Heart right ventricle (tissue), 16 donors: Measurements from ENCODE around the gene CCDC201. TPM values are rescaled to one million over a fixed set of nuclear protein-coding genes. Genes with fewer than 3 reads are reported as not detected.

ENCODE experiments used
- ATAC-seq, 8 donors: fragments of 200-7000 bp; cut with Tn5 transposase; one replicate each; pipeline ENCODE4 v1.9.1; 2020; ENCODE audit warnings: mild to moderate bottlenecking in 8 of 8, moderate library complexity in 8 of 8, moderate number of reproducible peaks in 1 of 8
- DNase-seq, 2 donors: peaks; one replicate each; pipeline ENCODE4 v3.0.0-alpha.2; 2020
- H3K27ac ChIP-seq, 10 donors: fragments of 200-600 bp; sonication (generic) in 2 of 10; one replicate each; pipeline versions ENCODE4 v1.5.0 to v1.8.0; 2020 to 2022; ENCODE audit warnings: mild to moderate bottlenecking in 3 of 10
- H3K27me3 ChIP-seq, 7 donors: fragments of 200-600 bp; one replicate each; pipeline ENCODE4 v1.8.0; 2021 to 2022; ENCODE audit warnings: mild to moderate bottlenecking in 2 of 7
- H3K36me3 ChIP-seq, 9 donors: fragments of 200-600 bp; sonication (generic) in 1 of 9; one replicate each; pipeline versions ENCODE4 v1.5.0 to v1.8.0; 2020 to 2022; ENCODE audit warnings: mild to moderate bottlenecking in 2 of 9
- H3K4me1 ChIP-seq, 9 donors: fragments of 200-600 bp; sonication (generic) in 1 of 9; one replicate each; pipeline versions ENCODE4 v1.5.0 to v1.8.0; 2020 to 2022; ENCODE audit warnings: mild to moderate bottlenecking in 4 of 9
- H3K4me3 ChIP-seq, 10 donors: fragments of 200-600 bp; sonication (generic) in 2 of 10; one replicate each; pipeline versions ENCODE4 v1.5.0 to v1.8.0; 2020 to 2022; ENCODE audit warnings: mild to moderate bottlenecking in 7 of 10, moderate library complexity in 2 of 10
- H3K9me3 ChIP-seq, 11 donors: fragments of 200-600 bp in 10 of 11; sonication (generic) in 2 of 11; one replicate each; pipeline versions ENCODE4 v1.5.0 to v1.8.0; 2013 to 2022; ENCODE audit warnings: mild to moderate bottlenecking in 2 of 11, control low read depth in 1 of 11, moderate library complexity in 1 of 11
- WGBS, 2 donors: extraction: QIAGEN DNeasy Blood & Tissue Kit; methylation state at CpG; one replicate each; pipeline ENCODE4 v1.1.7; 2013; ENCODE audit warnings: inconsistent platforms in 1 of 2; 5-methylcytosine and 5-hydroxymethylcytosine counted together
- intact Hi-C, 10 donors: fragments of 100-400 bp; cut with DNase I; formaldehyde crosslinking; loops; one replicate each; pipeline versions ENCODE4 v1.11.1 to v1.14.2; 2022
- long read RNA-seq, 3 donors: library from polyadenylated mRNA; unstranded; transcript quantifications; one replicate each; pipeline ENCODE4 v2.0.0, GENCODE V29; 2020 to 2021
- polyA plus RNA-seq, 2 donors: library from polyadenylated mRNA; stranded (reverse); fragments of 200-250 nt; gene quantifications; one replicate each; pipeline ENCODE4 v1.2.3, GENCODE V29; 2013
- total RNA-seq, 10 donors: library from RNA; stranded (reverse); fragmentation: NEBNext Ultra II Directional in 3 of 10; extraction: Animal tissue kit (Norgen Biotek cat#: 25700) in 3 of 10; gene quantifications; one replicate each; pipeline versions ENCODE4 v1.2.1 to v1.2.4, GENCODE V29; 2021 to 2023
- TF ChIP-seq, protein P1 (sequence below), 9 donors: fragments of 200-600 bp; sonication (generic) in 2 of 9; IDR thresholded peaks; one replicate each; pipeline versions ENCODE4 v1.5.0 to v1.8.0; 2021 to 2022; ENCODE audit warnings: antibody characterized with exemption in 9 of 9, mild to moderate bottlenecking in 5 of 9, moderate library complexity in 1 of 9
- donor health status: Arrhythmogenic right ventricular cardiomyopathy.
- donor health status: ischemic (EF 13 %, LVEDD 7.1; RV severe dilation, severe dysfunction).
- donor health status: healthy with polysubstance abuse.
- donor health status: DM: no; HTN: yes; CAD: no.
- donor health status: DM: no; HTN: no; CAD: no.
- donor health status: ischemic (EF 25% LVEDD 6.9; RV normal size, moderate dysfunction).
- donor health status: ischemic (EF 25% LVEDD 5.7; RV mildly dilated, moderate dysfunction).
- donor health status: healthy.
- donor health status: DM: yes; HTN: yes; CAD: no.
- donor health status: Ischemic cardiomyopathy.
- donor health status: ischemic (EF 35%, LVEDD 5.7; RV mildly dilated, moderate dysfunction).
- donor health status: nonischemic (EF 11% LVEDD 7.7; RV severe dilation, severe dysfunction).
- donor health status: DM: yes; HTN: yes; CAD: no.
- donor health status: PGD.
- donor health status: ischemic (EF 29% LVEDD 5.4; RV normal size, mild dysfunction).
- donor health status: nonischemic (EF 23%, LVEDD 6.1; RV moderate dilation, normal function).

Gene CCDC201
- not detected for total RNA-seq
- not detected for polyA plus RNA-seq
- long read RNA-seq, donor 1, result 0 reads
- long read RNA-seq, donor 2, result 0 reads
- long read RNA-seq, donor 3, result 0 reads

DNA sequence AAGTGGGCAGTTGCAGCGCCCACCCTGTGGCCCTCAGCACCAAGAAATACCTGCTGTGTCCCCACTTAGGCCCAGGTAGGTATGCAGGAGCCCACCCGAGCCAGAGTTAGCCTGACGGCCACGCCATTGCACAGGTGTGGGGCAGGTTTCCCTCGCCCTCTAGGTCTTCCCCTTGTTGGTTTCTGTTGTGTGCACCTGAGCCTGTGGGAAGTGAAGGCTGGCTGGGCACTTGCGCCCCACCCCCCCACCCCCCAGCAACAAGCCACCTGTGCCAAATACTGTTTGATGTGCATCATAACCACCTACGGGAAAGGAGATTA, at the start of gene CCDC201:
Gene CCDC201 (minus strand): TSS at position 48 of the 320 bp plus-strand sequence. CDS start 75 bp downstream, outside the sequence.
- H3K36me3 ChIP-seq, result no peaks in the 10 kb centered on the region
- DNase-seq, result no peak
- H3K4me3 ChIP-seq, result no peak within 1 kb of the TSS
- ATAC-seq, result peak in 1 of 8 donors; percentile 30
- TF ChIP-seq, protein P1, sequence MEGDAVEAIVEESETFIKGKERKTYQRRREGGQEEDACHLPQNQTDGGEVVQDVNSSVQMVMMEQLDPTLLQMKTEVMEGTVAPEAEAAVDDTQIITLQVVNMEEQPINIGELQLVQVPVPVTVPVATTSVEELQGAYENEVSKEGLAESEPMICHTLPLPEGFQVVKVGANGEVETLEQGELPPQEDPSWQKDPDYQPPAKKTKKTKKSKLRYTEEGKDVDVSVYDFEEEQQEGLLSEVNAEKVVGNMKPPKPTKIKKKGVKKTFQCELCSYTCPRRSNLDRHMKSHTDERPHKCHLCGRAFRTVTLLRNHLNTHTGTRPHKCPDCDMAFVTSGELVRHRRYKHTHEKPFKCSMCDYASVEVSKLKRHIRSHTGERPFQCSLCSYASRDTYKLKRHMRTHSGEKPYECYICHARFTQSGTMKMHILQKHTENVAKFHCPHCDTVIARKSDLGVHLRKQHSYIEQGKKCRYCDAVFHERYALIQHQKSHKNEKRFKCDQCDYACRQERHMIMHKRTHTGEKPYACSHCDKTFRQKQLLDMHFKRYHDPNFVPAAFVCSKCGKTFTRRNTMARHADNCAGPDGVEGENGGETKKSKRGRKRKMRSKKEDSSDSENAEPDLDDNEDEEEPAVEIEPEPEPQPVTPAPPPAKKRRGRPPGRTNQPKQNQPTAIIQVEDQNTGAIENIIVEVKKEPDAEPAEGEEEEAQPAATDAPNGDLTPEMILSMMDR (IDR thresholded peaks at IDR 0.05), result no peak
- H3K4me1 ChIP-seq, result no peaks in the 10 kb centered on the region
- WGBS, 2 donors, result 89 to 96% methylated on average over 7 of the region's 7 CpGs
- H3K27me3 ChIP-seq, result peaks cover 0 to 4% (median 0%) of the 10 kb centered on the region in 7 donors
- H3K9me3 ChIP-seq, result peaks cover 0 to 8% (median 1%) of the 10 kb centered on the region in 11 donors
- intact Hi-C loops, result no loop called here
- no peak within 1 kb of the TSS for H3K27ac ChIP-seq

- peak; percentile 57 to 78 for DNase-seq
- peak overlapping the region; percentile 24 to 77 (median 64) for H3K4me3 ChIP-seq
- H3K27me3 ChIP-seq, result peaks cover 0 to 66% (median 0%) of the 10 kb centered on the region in 7 donors
Measured at GRCh38 chr7:45921699-45922519, 49.0 kb upstream of the CCDC201 start.

DNA sequence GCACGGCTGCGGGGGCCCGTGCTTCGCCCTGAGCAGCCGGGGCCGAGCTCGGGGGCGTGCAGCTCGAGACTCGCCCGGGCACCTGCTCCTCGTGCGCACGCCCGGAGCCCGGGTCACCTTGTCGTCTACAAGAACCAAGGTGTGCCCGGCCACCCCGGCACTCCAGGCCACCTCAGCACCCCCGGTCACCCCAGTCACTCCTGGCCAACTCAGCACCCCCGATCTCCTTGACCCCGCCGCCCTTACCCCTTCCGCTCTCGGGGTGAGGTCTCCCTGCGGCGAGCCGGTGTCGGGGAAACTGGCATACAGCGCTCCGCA, 48.5 kb upstream of the CCDC201 start:
- DNase-seq (no peak), ATAC-seq (peak in 2 of 8 donors; percentile 2 to 4)
- H3K4me3 ChIP-seq, result peak overlapping the region; percentile 24 to 77 (median 64)
- peaks cover 5 to 64% (median 47%) of the 10 kb centered on the region in 9 donors for H3K4me1 ChIP-seq
- TF ChIP-seq, protein P1 (IDR thresholded peaks at IDR 0.05), result no peak
- intact Hi-C loops, result loop anchor here in 9 of 10 donors (2.0 to 10.0 kb wide), 12 partner anchors 293 to 1333 kb away; no protein-coding TSS in a partner anchor
- peaks cover 0 to 69% (median 0%) of the 10 kb centered on the region in 7 donors for H3K27me3 ChIP-seq
- H3K9me3 ChIP-seq, result no peaks in the 10 kb centered on the region
- H3K36me3 ChIP-seq, result peaks cover 0 to 9% (median 5%) of the 10 kb centered on the region in 9 donors
- peak overlapping the region in 9 of 10 donors; percentile 11 to 73 (median 62) for H3K27ac ChIP-seq
- 2 to 3% methylated on average over 29 to 31 of the region's 31 CpGs for WGBS, 2 donors

More at GRCh38 chr7:45921699-45922519, 49.0 kb upstream of the CCDC201 start:
- peaks cover 5 to 64% (median 47%) of the 10 kb centered on the region in 9 donors for H3K4me1 ChIP-seq
- no peaks in the 10 kb centered on the region for H3K9me3 ChIP-seq
- H3K27ac ChIP-seq, result peak overlapping the region in 9 of 10 donors; percentile 11 to 77 (median 69)
- intact Hi-C loops, result loop anchor here (1.0 to 10.0 kb wide), 16 partner anchors 293 to 1333 kb away; no protein-coding TSS in a partner anchor
- peak; percentile 6 to 79 (median 55) for ATAC-seq
- 5 to 6% methylated on average over 36 of the region's 36 CpGs for WGBS, 2 donors
- H3K36me3 ChIP-seq, result peaks cover 0 to 4% (median 0%) of the 10 kb centered on the region in 9 donors
- TF ChIP-seq, protein P1 (IDR thresholded peaks at IDR 0.05), result peak; percentile 68 to 98 (median 95)
